ENCODE results near the gene CKS2.
A peak's percentile ranks its signal among the peaks of the same experiment; 100 is the strongest.
"Not testable (repeated sequence)": the region's sequence is repeated elsewhere in the genome, so short reads cannot be mapped to it uniquely, and the experiment has no call there.

Gene CKS2

DNA sequence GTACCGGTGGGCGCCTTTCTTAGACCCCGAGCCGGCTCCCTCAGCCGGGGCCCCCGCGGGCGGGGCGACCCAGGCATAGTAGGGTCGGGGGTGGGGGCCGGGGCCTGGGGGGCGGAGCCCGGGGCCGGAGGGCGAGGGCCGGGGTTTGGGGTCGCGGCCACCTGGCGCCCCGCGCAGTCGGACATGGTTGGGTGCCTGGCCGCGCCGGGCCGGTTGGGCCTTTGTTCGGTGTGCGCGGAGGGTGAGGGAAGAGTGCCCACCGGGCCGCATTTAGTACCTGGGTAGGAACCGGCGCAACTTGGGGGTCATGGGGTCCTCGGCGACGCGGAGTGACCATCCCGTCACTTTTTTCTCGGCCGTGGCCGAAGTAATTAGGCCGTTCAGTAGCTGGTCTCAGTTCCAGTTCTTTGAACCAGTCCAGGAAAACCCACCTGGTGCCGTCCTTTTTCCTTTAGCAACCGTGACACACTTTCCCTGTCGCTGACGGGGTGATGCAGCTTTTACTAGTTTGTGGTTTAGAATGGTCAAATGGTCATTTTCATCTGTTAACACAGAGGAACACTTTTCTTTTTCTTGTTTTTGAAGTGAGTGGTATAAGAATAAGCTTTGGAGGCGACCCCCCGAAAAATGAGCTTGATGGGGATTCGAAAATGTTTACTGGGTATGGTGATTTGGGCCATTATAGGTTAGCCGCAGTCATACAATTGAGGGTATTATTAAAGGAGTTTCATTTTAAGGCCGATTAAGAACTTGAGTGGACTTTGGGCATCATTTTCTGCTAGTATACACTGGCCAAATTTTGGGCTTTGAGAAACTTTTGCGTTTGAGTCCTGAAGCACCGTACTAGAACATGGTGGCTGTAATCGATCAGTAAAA is 589 bp downstream of the CKS2 start:
- no peak for DNase-seq

DNA sequence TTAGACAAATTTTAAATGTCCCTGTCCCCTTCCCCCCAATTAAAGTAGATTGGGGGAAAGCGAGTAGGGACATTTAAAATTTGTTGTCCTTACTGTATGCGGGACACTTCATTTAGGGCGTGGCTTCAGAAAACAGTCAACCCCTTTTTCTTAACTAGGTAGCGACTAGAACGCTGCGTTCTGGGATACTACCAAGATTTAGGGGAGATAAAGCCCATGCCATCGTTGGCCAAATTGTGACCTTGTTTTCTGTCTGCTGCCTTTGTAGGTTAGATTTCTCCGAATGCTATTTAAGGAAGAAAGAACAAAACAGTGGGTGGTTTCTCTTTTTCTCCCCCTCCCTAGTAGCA is 1.2 kb downstream of the CKS2 start:
- no peak for DNase-seq

DNA sequence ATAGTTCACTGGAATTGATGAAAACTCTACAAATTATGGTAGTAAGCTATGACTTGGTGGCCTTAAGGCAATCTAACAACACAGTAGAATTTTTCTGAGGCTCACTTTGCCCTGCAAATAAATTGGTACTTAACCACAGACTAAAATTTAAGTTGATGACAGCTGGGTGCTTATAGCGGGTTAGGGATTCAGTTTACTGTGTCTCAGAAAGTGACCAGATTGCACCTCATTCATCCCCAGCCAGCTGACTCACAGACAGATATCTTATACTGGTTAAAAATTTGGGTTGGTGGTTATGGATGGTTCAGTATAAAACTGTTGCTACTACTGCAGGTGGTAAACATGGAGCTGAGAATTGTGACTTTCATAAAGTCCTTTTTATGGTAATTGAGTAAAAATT is 2.8 kb downstream of the CKS2 start:
- DNase-seq: no peak

DNA sequence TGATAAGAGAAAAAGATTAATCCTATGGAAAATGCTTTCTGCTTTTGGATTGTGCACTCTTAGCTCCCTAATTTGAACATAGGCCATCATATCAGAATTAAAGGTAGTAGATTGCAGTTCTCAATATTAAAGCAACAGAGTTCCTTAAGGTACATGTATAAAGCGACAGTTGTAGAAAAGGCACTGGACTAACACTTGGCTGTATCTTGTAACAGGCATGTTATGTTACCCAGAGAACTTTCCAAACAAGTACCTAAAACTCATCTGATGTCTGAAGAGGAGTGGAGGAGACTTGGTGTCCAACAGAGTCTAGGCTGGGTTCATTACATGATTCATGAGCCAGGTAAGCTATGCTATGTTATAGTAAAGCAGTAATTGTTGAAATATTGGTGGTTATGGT is 4.0 kb downstream of the CKS2 start:
- no peak for DNase-seq

DNA sequence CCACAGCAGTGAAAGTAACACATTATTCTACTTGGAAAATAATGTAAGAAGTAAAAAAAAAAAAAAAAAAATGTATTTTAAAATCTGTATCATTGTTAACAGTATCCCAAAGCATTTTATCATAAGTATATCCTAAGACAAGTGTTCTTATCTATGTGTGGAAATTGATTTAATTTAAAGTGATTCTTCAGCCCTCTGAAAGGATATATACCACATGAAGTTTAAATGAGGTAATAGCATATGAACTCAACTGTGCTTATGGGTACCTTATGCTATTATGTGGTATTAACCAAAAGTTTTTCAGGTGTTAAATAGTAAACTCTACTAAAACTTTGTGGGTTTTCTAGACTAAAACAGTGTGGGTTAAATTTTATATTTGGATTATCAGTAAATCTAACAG is 4.5 kb downstream of the CKS2 start:
- no peak for DNase-seq

DNA sequence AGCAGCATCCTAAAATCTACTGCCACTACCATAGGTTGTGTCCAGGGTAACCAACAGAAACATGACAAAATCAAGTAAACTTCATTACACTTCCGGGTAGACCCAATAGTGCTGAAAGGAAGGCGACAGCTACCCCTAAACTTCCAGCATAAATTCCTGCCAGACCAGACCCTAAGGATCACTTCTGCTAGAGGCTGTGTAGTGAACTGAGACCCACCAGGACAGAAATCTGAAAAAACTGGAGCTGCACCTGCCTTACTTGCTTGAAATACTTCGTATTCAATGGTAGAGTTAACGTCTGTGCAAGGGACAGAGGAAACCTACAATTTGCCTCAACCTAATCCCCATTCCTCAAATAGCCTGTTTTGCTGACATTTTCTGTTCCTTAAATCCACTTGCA is 6.3 kb downstream of the CKS2 start:
- DNase-seq: no peak

DNA sequence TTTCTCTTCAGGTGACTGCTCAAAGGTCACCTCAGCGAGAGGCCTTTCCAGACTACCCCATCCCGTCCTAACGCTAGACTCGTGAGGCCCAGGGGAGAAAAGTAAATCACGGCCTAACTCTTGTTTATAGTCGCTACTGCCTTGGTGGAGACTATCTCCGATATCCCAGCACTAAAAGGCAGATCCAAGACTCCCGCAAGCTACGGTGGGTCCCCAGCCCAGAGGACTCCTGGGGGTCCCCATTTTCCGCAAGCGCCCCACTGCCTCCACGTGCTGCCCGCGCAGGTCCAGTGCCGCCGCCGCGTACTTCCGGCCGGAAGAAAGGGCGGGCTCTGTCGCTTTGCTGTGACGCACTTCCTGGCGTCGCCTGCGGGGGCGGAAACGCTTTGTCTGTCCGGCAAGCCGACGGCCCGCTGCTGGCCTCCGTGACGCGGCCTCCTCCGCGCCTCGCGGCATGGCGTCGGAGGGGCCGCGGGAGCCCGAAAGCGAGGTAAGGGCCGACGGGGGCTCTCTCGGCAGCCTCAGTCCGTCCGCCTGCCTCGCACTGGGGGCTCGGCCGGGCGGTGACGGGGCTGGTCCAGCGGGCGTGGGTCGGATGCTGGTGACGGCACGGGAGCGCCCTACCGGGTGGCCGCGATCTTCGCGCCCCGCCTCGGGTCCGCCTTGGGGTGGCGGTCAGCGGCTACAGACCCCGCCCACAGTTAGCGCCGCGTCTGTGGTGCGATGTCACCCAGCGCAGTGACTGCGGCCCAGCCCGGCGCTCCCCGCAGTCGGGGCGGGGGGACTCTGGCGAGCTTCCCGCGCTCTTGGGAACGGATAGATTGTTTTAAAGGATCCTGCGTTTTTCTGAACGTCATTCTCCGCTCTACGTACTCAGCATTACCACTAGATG is 7.4 kb downstream of the CKS2 start, which contains the start of gene SECISBP2:
Gene SECISBP2 (plus strand): TSS at position 378 of the 892 bp plus-strand sequence. CDS start 77 bp downstream, at position 455.
- peak; percentile 89 to 99 (median 97) for DNase-seq

DNA sequence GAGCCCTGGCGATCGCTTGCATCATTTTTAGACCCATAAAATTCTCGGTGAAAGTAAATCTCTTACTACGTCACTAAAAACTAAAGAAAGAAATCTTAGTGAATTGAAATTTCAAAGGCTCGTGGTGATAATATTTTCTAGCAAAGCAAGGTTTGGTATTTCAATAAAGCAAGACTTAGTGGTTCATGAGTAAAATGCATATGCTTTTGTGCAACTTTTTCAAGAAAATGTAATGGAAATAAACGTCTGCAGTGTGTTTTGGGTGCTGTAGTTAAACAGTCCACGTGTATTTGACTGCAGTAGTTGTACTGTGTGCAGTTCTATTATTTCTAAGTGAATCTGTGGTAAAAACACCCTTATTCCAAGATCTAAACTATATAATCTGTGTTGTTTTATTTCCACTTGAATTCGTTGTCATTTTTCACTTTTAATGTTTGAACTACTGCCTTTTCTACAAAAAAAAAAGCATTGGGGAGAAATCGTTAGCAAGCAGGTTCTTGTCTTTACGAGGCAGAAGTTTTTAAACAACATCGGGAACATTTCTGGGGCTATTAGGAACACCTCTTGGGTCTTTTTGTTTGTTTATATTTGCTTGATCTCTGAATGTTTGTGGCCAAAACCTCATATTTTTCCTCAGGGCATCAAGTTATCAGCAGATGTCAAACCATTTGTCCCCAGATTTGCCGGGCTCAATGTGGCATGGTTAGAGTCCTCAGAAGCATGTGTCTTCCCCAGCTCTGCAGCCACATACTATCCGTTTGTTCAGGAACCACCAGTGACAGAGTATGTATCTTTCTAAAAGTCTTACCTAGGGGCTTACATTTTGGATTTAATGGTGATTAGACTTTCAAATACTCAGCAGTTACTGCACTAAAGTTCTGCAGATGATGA is 8.3 kb downstream of the CKS2 start:
- peak in 1 of 14 donors; percentile 18 for DNase-seq

DNA sequence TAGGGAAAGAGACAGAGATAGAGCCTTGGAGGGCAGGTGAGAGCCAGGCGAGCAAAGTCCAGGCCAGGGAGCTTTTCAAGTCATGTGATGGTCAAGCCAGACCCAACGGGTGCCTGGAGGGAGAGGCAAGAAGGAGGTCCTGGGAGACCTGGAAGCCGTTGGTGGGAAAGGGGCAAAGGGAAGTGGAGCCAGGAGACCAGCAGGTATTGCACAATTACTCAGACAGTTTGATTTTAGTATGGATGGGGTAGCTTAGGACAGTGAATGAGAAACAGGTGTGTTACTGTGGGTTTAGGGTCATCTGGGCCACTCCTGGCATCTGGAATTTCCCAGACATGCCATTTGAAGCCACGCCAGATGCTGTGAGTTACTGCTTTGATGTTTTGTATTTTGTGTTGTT is 12.4 kb downstream of the CKS2 start:
- DNase-seq: no peak

DNA sequence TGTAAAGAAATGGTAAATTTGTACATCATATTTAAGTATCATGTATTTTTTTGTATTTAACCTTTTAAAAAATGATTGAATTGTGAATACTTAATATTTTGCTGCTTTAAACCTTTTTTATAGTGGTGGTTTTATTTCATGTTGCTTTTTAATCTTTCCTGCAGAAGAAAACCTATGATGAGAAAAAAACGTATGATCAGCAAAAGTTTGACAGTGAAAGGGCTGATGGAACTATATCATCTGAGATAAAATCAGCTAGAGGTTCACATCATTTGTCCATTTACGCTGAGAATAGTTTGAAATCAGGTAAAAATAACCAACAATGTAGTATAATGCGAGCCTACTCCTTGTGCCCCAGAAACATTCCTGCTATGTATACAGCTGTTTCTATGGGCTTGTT is 14.7 kb downstream of the CKS2 start:
- DNase-seq: no peak

DNA sequence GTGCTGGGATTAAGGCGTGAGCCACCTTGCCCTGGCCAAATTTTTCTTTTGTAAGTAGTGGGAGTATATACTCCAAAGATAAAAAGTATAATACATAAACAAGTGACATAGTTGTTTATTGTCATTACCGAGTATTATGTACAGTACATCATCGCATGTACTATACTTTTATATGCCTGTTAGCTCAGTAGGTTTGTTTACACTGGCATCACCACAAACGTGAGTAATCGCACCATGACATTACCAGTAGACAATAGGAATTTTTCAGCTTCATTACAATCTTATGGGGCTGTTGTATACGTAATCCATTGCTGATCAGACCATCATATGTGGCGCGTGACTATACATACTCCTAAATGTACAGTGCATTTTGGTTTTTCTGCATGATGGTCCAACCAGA is 17.1 kb downstream of the CKS2 start:
- DNase-seq: no peak

DNA sequence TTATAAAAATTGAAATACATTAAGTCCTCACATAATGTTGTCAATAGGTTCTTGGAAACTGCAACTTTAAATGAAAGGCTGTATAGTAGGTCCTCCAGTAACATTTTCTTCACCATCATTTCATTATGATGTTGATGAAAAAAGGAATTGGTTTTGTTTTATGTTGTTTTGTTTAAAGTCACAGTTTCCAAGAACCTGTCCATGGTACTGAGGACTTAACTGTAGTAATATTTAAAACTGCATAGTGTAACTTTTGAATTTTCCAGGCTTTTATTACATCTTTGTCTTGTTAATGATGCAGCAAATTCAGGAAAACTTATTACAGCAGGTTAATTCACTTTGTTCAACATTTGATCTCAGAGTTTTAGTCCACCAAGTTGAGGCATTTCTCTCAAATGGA is 18.9 kb downstream of the CKS2 start:
- DNase-seq: no peak

DNA sequence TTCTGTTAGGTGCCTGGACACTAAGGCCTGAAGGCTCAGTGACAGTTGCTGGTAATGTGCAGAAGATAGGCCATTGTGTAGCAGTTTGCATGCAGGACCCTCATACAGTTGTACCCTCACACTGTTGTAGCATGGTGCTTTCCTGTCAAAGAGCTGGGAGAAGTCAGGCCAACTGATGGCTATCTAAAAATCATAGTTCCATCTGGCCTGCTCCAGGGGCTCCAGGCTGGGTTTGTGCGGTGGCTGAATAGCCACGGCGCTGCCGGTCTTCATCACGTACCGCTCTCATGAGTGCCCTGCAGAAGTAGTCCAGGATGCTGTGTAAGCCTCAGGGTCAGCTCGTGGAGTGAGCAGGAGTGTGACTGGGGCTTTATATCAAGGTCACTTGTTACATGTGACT is 19.5 kb downstream of the CKS2 start:
- DNase-seq: no peak

DNA sequence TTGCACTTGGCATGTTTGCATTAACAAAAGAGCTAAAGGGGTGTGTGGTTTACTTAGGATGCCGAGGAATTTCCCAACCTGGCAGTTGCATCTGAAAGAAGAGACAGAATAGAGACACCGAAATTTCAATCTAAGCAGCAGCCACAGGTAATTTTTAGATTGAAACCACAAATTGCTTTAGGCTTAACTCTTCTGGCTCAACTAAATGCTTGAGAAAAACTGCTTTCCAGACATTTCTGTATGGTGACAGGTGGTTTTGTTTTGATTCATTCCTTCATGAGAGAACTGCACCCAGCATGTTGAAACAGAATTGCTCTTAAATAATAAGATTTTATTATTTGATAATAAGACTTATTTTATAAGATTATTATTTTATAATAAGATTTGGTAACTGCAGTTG is 28.8 kb downstream of the CKS2 start:
- DNase-seq: no peak

DNA sequence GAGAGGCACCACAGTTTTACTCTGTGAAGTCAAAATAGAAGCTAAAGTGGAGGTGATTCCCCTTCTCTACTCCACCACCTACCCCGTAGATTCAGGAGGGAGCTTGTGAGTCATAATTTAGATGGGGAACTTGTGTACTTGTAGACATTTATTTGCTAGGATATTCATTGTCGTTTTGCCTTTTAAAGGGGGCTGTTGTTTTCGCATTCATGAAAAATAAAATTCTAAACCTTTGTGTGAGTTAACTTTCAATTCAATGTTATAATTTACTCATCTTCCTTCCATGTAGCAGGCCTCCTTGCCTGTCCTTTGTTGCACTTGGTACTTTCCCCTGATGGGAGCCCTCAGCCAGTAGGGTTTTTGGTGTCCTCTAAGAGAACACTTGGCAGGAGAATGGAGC is 29.3 kb downstream of the CKS2 start:
- no peak for DNase-seq

DNA sequence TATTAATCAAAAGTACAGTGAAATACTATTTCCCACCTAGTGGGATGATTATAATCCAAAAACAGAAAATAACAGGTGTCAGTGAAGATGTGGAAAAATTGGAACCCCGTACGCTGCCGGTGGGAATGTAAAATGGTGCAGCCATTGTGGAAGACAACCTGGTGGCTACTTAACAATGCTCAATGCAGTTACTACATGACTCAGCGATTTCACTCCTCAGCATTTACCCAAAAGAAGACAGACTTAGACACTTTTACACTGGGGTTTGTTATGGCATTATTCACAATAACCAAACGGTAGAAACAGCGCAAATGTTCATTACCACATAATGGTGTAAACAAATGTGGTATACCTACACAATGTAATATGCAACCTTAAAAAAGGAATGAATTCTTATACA is 31.2 kb downstream of the CKS2 start:
- no peak for DNase-seq

DNA sequence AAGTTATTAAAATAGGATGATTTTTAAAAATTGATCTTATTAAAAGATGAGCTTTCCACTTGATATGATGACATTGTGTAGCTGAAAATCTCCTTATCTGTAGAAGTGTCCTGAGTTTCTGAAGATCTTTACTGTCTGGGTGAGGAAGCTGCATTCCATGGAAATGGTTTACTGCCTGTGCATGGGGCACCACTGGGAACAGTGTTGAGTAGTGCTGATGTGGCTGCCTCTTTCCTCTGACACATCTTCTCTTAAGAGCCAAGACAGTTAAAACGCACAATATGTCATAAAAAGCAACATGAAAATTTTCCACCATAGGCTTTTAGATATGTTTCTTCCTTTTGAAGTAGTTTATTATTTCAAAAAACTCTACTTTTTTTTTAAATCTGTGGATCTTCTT is 32.0 kb downstream of the CKS2 start:
- DNase-seq: no peak

DNA sequence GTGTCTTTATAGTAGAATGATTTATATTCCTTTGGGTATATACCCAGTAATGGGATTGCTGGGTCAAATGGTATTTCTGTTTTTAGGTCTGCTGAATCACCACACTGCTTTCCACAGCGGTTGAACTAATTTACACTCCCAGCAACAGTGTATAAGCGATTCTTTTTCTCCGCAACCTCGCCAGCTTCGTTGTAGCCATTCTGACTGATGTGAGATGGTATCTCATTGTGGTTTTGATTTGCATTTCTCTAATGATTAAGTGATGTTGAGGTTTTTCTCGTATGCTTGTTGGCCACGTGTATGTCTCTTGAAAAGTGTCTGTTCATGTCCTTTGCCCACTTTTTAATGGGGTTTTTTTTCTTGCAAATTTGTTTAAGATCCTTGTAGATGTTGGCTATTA is 32.8 kb downstream of the CKS2 start:
- not testable (repeated sequence) for DNase-seq

DNA sequence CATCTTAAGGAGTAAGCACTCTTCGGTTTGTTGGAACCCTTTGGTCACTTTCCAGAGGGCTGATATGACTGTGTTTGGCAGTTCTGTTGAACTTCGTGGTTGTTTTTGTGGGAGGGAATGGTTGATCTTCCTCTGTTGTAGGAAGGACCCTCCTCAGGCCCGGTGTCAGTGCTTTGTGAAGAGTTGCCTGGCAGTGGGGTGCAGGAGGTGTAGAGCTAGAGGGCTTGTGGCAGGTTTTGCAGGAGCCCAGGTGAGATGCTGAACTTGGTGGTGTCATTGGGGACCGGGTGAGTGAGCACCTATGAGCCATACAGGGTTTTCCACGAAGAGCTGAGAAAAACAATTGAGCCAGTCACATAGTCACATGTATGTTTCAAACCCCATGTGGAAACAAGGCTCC is 34.5 kb downstream of the CKS2 start:
- no peak for DNase-seq

DNA sequence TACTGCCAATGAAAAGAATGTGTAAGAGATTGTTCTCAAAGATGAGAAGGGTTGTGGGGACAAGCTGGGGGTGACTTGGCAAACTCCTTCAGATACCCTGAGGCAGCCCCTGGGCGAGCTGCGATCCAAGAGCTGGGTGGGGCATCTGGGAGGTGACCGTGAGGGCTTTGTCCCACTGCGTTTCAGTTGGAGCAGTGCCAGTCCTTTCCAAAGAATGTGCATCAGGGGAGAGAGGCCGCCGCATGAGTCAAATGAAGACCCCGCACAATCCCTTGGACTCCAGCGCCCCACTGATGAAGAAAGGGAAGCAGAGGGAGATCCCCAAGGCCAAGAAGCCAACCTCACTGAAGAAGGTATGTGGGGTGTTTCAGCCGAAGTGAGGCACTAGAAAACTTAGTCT is 35.7 kb downstream of the CKS2 start:
- DNase-seq: no peak

DNA sequence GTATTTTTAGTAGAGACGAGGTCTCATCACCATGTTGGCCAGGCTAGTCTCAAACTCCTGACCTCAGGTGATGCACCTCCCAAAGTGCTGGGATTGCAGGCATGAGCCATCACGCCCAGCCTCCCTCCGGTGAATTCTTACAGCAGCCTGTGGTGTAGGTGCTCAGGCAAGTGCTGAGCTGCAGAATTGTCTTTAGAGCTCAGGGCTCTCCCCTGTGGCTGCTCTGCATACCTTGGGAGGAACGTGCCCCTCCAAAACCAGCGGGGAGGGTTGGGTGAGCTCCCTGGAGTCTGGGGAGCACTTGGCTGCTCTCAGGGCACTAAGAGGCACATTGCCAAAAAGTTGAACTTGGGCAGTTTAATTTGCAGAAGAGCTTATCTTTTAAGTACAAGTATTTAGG is 36.7 kb downstream of the CKS2 start:
- DNase-seq: no peak

DNA sequence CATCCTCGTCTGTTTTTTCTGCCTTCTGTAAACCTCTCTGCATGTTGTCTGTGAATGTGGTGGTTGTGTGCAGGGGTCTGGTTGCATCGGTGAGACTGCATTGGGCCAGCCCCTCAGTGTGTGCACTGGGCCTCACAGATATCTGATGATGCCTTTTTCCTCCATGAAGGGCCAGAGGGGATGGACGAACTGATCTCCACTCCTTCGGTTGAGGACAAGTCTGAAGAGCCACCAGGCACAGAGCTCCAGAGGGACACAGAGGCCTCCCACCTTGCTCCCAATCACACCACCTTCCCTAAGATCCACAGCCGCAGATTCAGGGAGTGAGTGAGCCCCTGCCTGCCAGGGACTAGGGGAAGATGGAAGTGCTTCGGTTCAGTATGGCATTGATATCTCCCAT is 38.6 kb downstream of the CKS2 start:
- DNase-seq: no peak

Data from C1 segment of cervical spinal cord (tissue), 14 donors.